Peyer's patch (tissue), 4 donors: ENCODE data around the gene CHRD.

Experiments used
- CTCF ChIP-seq, 6 experiments: fragments of 450-650 bp in 4 of 6; fragments of 200-600 bp in 2 of 6; sonication (generic) in 1 of 6; IDR thresholded peaks; one replicate each; pipeline ENCODE4 v1.5.1; 2017 to 2019; ENCODE audit warnings: antibody characterized with exemption in 6 of 6, mild to moderate bottlenecking in 3 of 6, moderate library complexity in 1 of 6
- POLR2A ChIP-seq, 2 donors: fragments of 450-650 bp; IDR thresholded peaks; one replicate each; pipeline ENCODE4 v1.5.1; 2017; ENCODE audit warnings: antibody characterized with exemption in 2 of 2, mild to moderate bottlenecking in 2 of 2, moderate library complexity in 2 of 2

GRCh38 chr3:184360070-184360928, 19.6 kb upstream of the CHRD start:
- TF ChIP-seq POLR2A (IDR thresholded peaks at IDR 0.05): no peak
- no peak for TF ChIP-seq CTCF (IDR thresholded peaks at IDR 0.05)
